GM12878 (cell line): ENCODE data around the gene TP53INP2.
"Not testable (repeated sequence)": the region's sequence is repeated elsewhere in the genome, so short reads cannot be mapped to it uniquely, and the experiment has no call there.

Experiments
- ATF2 ChIP-seq: IDR thresholded peaks from 2 replicates; pipeline ENCODE4 v1.6.1; 2012; ENCODE audit warnings: low read length, inconsistent platforms
- CTCF ChIP-seq, 3 experiments: IDR thresholded peaks in 2 of 3; conservative IDR thresholded peaks in 1 of 3; 2 replicates each; pipeline ENCODE4 v1.5.1; 2011; ENCODE audit warnings: low read depth in 3 of 3, low read length in 3 of 3, mild to moderate bottlenecking in 3 of 3, control low read depth in 2 of 3, moderate library complexity in 2 of 3, inconsistent platforms in 1 of 3, mixed read lengths in 1 of 3; ENCODE audit not compliant: control insufficient read depth in 2 of 3, insufficient read depth in 1 of 3; ENCODE audit errors: extremely low read depth in 1 of 3
- EZH2 ChIP-seq: IDR thresholded peaks from 2 replicates; pipeline ENCODE4 v1.6.1; 2012; ENCODE audit warnings: low read depth, mild to moderate bottlenecking, control low read depth, inconsistent platforms, low read length, borderline replicate concordance; ENCODE audit not compliant: control insufficient read depth
- NR2C1 ChIP-seq: fragments of 450-650 bp; IDR thresholded peaks from 2 replicates; pipeline ENCODE4 v1.6.1; 2017; ENCODE audit warnings: antibody characterized with exemption, mild to moderate bottlenecking, moderate library complexity
- POLR2AphosphoS5 ChIP-seq: IDR thresholded peaks from 2 replicates; pipeline ENCODE4 v1.6.1; 2011; ENCODE audit warnings: mild to moderate bottlenecking, low read length, inconsistent platforms
- PRDM15 ChIP-seq: fragments of 450-650 bp; formaldehyde crosslinking; IDR thresholded peaks from 2 replicates; pipeline ENCODE4 v1.4.0; 2020; ENCODE audit warnings: mild to moderate bottlenecking, moderate library complexity
- SMARCA5 ChIP-seq: fragments of 450-650 bp; IDR thresholded peaks from 2 replicates; pipeline ENCODE4 v1.6.1; 2017; ENCODE audit warnings: mild to moderate bottlenecking
- TAF1 ChIP-seq: IDR thresholded peaks from 2 replicates; pipeline ENCODE4 v1.6.1; 2011; ENCODE audit warnings: mild to moderate bottlenecking, low read depth, low read length, borderline replicate concordance
- YY1 ChIP-seq: IDR thresholded peaks from 2 replicates; pipeline ENCODE4 v1.6.1; 2011; ENCODE audit warnings: low read depth, mild to moderate bottlenecking, low read length

GRCh38 chr20:34658654-34659053 is 45.5 kb upstream of the TP53INP2 start:
- not testable (repeated sequence) for TF ChIP-seq TAF1; POLR2AphosphoS5; ATF2; EZH2; YY1; CTCF (IDR thresholded peaks at IDR 0.05 in 2 of 3, conservative IDR thresholded peaks at IDR 0.05 in 1 of 3; ENCODE audit: control insufficient read depth in 2 of 3, extremely low read depth in 1 of 3, insufficient read depth in 1 of 3, low read depth in 3 of 3, low read length in 3 of 3); PRDM15; SMARCA5; NR2C1
